ENCODE results near the gene HGFAC. TPM values are rescaled to one million over a fixed set of nuclear protein-coding genes. Genes with fewer than 3 reads are reported as not detected.

The HGFAC gene
- total and polyA plus RNA-seq, 2 experiments from 2014 or later = not detected

DNA sequence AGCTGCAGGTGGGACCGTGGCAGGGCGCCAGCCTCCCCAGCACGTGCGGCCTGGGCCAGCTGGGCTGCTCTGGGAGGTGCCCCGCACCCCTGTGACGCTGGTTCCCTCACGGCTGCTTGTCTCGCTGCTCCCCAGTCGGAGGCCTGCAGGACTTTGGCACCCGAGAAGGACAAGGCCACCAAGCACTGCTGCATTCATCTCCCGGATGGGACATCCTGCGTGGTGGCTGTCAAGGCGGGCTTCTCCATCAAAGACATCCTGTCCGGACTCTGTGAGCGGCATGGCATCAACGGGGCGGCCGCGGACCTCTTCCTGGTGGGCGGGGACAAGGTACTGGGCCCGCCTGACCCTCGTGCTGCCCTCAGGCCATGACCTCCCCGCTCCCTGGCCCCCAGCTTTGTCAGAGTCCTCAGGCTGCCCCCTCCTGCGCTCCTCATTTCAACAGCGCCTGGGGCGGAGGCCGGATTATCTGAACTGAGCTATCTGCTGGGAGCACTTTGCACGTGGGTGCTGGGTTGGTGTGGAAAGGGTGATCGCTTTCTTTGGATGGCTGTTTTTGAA lies 19.4 kb upstream of the HGFAC start:
- Histone ChIP-seq H3K79me2 (ENCODE audit: insufficient read depth) (no peaks in the 10 kb centered on the region), H3K4me3 (no peak overlapping the region), H3K4me2 (ENCODE audit: unreplicated experiment) (no peak overlapping the region), H3K9me2 (ENCODE audit: insufficient read depth) (no peaks in the 10 kb centered on the region), H3K4me1 (ENCODE audit: insufficient read depth) (no peaks in the 10 kb centered on the region), H2AFZ (no peak overlapping the region), H3K9ac (no peak overlapping the region), H3K9me3 (ENCODE audit: low read depth) (no peaks in the 10 kb centered on the region), H3K27ac (no peak overlapping the region), H4K20me1 (ENCODE audit: insufficient read depth) (no peaks in the 10 kb centered on the region), H3K27me3 (replicated peaks; ENCODE audit: insufficient read depth) (no peaks in the 10 kb centered on the region), H3K36me3 (ENCODE audit: low read depth) (no peaks in the 10 kb centered on the region), H3F3A (ENCODE audit: insufficient read depth) (no peaks in the 10 kb centered on the region)
- in situ Hi-C loops (cut with MboI) = no loop called here
- 90 to 92% methylated on average over 20 to 25 of the region's 29 CpGs for WGBS, 2 experiments (ENCODE audit: low coverage in 1 of 2, low lambda C conversion rate in 2 of 2, missing lambda C conversion rate in 2 of 2)
- no peak for DNase-seq
- TF ChIP-seq EZH2phosphoT487 (IDR thresholded peaks at IDR 0.05; ENCODE audit: insufficient read depth, low read depth) = no peak
- no peak for TF ChIP-seq EZH2 (IDR thresholded peaks at IDR 0.05; ENCODE audit: insufficient read depth, poor library complexity, severe bottlenecking)

DNA sequence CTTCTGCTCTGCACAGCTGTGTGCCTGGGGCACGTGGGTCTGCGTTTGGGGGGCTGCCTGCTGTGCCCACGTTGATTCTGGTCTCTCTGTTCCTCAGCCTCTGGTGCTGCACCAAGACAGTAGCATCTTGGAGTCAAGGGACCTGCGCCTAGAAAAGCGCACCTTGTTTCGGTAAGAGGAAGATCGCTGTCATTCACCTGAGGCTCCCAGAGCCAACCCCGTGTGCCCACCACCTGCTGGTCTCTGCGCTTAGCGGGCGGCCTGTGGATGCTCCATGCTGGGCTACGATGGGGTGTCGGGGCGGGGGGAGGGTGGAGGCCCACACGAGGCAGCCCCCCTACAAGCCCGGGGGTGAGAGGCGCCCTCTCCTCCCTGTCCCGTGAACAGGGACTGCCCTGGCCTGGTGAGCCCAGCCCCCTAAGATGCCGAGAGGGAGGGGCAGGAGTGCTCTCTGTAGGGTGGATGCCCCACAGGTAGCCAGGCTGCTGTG lies 18.9 kb upstream of the HGFAC start:
- Histone ChIP-seq H3K9me2 (ENCODE audit: insufficient read depth) (no peaks in the 10 kb centered on the region), H3K36me3 (ENCODE audit: low read depth) (no peaks in the 10 kb centered on the region), H4K20me1 (ENCODE audit: insufficient read depth) (no peaks in the 10 kb centered on the region), H2AFZ (no peak overlapping the region), H3K4me1 (ENCODE audit: insufficient read depth) (no peaks in the 10 kb centered on the region), H3K9ac (no peak overlapping the region), H3K4me3 (no peak overlapping the region), H3K79me2 (ENCODE audit: insufficient read depth) (no peaks in the 10 kb centered on the region), H3F3A (ENCODE audit: insufficient read depth) (no peaks in the 10 kb centered on the region), H3K9me3 (ENCODE audit: low read depth) (no peaks in the 10 kb centered on the region), H3K4me2 (ENCODE audit: unreplicated experiment) (no peak overlapping the region), H3K27me3 (replicated peaks; ENCODE audit: insufficient read depth) (no peaks in the 10 kb centered on the region), H3K27ac (no peak overlapping the region)
- in situ Hi-C loops (cut with MboI) = no loop called here
- DNase-seq = no peak
- WGBS, 2 experiments (ENCODE audit: low coverage in 1 of 2, low lambda C conversion rate in 2 of 2, missing lambda C conversion rate in 2 of 2) = 95 to 97% methylated on average over 13 to 19 of the region's 19 CpGs
- TF ChIP-seq EZH2 (IDR thresholded peaks at IDR 0.05; ENCODE audit: insufficient read depth, poor library complexity, severe bottlenecking) = no peak

DNA sequence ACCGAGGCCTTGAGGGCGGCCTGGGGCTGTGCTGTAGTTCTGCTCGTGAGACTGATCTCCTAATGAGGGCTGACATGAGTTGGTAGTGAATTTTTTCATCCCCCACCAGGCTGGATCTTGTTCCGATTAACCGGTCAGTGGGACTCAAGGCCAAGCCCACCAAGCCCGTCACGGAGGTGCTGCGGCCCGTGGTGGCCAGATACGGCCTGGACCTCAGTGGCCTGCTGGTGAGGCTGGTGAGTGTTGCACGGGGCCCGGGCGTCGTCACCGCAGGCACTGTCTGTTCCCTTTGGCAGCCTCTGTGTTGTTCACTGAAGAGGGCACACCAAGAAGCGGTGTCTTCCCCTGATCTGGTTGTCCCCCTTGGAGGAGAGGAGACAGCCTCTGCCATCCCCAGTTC lies 18.4 kb upstream of the HGFAC start:
- no peak overlapping the region for H3K9ac ChIP-seq

DNA sequence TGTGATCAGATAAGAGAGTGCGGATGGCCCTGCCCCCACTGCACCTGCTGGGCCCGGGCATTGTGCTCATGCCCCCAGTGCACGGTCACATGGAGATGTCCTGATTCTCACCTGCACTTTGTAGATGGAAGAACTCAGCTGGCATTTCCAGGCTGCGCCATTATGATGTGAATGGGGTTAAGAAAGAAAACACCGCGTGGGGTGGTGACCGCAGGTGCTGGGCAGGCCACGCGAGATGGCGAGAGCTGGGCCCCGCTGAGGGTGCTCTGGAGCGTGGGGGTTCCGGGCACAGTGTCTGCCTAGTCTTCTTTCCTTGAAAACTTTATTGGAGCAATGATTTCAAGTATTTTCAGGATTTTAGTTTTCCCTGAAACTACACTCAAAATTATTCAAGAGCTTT lies 17.8 kb upstream of the HGFAC start:
- Histone ChIP-seq H4K20me1 (ENCODE audit: insufficient read depth) (no peaks in the 10 kb centered on the region), H3K9ac (no peak overlapping the region), H3K36me3 (ENCODE audit: low read depth) (no peaks in the 10 kb centered on the region), H3F3A (ENCODE audit: insufficient read depth) (no peaks in the 10 kb centered on the region), H3K9me2 (ENCODE audit: insufficient read depth) (no peaks in the 10 kb centered on the region), H3K27ac (no peak overlapping the region), H3K4me3 (no peak overlapping the region), H3K4me2 (ENCODE audit: unreplicated experiment) (no peak overlapping the region), H3K27me3 (replicated peaks; ENCODE audit: insufficient read depth) (no peaks in the 10 kb centered on the region), H2AFZ (no peak overlapping the region), H3K79me2 (ENCODE audit: insufficient read depth) (no peaks in the 10 kb centered on the region), H3K9me3 (ENCODE audit: low read depth) (no peaks in the 10 kb centered on the region), H3K4me1 (ENCODE audit: insufficient read depth) (no peaks in the 10 kb centered on the region)
- TF ChIP-seq EZH2phosphoT487 (IDR thresholded peaks at IDR 0.05; ENCODE audit: insufficient read depth, low read depth) (no peak), EZH2 (IDR thresholded peaks at IDR 0.05; ENCODE audit: insufficient read depth, poor library complexity, severe bottlenecking) (no peak)
- in situ Hi-C loops (cut with MboI) = no loop called here
- 93 to 98% methylated on average over 13 of the region's 13 CpGs for WGBS, 2 experiments (ENCODE audit: low coverage in 1 of 2, low lambda C conversion rate in 2 of 2, missing lambda C conversion rate in 2 of 2)
- no peak for DNase-seq

More for the DNA sequence above, 18.4 kb upstream of the HGFAC start:
- 97 to 99% methylated on average over 16 of the region's 16 CpGs for whole genome bisulfite sequencing, 2 experiments (ENCODE audit: low coverage in 1 of 2, low lambda C conversion rate in 2 of 2, missing lambda C conversion rate in 2 of 2)
- Histone ChIP-seq H3K4me3 (no peak overlapping the region), H3K9me2 (ENCODE audit: insufficient read depth) (no peaks in the 10 kb centered on the region), H3K4me1 (ENCODE audit: insufficient read depth) (no peaks in the 10 kb centered on the region), H2AFZ (no peak overlapping the region), H3K27ac (no peak overlapping the region), H3K27me3 (replicated peaks; ENCODE audit: insufficient read depth) (no peaks in the 10 kb centered on the region), H3K36me3 (ENCODE audit: low read depth) (no peaks in the 10 kb centered on the region), H3K4me2 (ENCODE audit: unreplicated experiment) (no peak overlapping the region), H3K9me3 (ENCODE audit: low read depth) (no peaks in the 10 kb centered on the region), H3F3A (ENCODE audit: insufficient read depth) (no peaks in the 10 kb centered on the region), H4K20me1 (ENCODE audit: insufficient read depth) (no peaks in the 10 kb centered on the region), H3K79me2 (ENCODE audit: insufficient read depth) (no peaks in the 10 kb centered on the region)
- TF ChIP-seq EZH2phosphoT487 (IDR thresholded peaks at IDR 0.05; ENCODE audit: insufficient read depth, low read depth) = no peak
- no peak for TF ChIP-seq EZH2 (IDR thresholded peaks at IDR 0.05; ENCODE audit: insufficient read depth, poor library complexity, severe bottlenecking)
- in situ Hi-C loops (cut with MboI) = no loop called here
- DNase-seq = no peak

Data from GM23248 (cell line).